HG03064 (cell line): ENCODE results near the gene QTRT2.

Experiments
- ATAC-seq: cut with Tn5 transposase; IDR thresholded peaks from one replicate; pipeline ENCODE4 v1.9.1; 2021; ENCODE audit warnings: low read depth; ENCODE audit not compliant: unreplicated experiment

QTRT2 gene

GRCh38 chr3:114056130-114057010 is at the start of gene QTRT2, which contains the start of gene CCDC191:
TSS of gene QTRT2 (plus strand) at chr3:114056737. CDS start at chr3:114065258, 8,521 bp downstream.
TSS of gene CCDC191 (minus strand) at chr3:114056526. CDS start at chr3:114056466, 60 bp downstream.
- ATAC-seq = peak; percentile 97

- peak; percentile 76 for ATAC-seq
These were observed 45.3 kb upstream of the QTRT2 start for GRCh38 chr3:114011059-114011797.

- ATAC-seq = no peak
These were observed 42.3 kb upstream of the QTRT2 start for GRCh38 chr3:114014211-114014610.

GRCh38 chr3:114019486-114019885 is 37.1 kb upstream of the QTRT2 start:
- ATAC-seq = no peak

GRCh38 chr3:114020907-114021306 is 35.6 kb upstream of the QTRT2 start:
- no peak for ATAC-seq

GRCh38 chr3:114022145-114022802 is 34.3 kb upstream of the QTRT2 start:
- ATAC-seq = no peak

- no peak for ATAC-seq
These were observed 31.1 kb upstream of the QTRT2 start for GRCh38 chr3:114025451-114025850.

GRCh38 chr3:114026331-114026730 is 30.2 kb upstream of the QTRT2 start:
- no peak for ATAC-seq

- ATAC-seq = no peak
These were observed 22.8 kb upstream of the QTRT2 start for GRCh38 chr3:114033721-114034120.

GRCh38 chr3:114034211-114034610 is 22.3 kb upstream of the QTRT2 start:
- ATAC-seq = no peak

- ATAC-seq = no peak
These were observed 21.6 kb upstream of the QTRT2 start for GRCh38 chr3:114034787-114035545.

GRCh38 chr3:114035896-114036295 is 20.6 kb upstream of the QTRT2 start:
- ATAC-seq = no peak

- ATAC-seq = no peak
These were observed 13.3 kb upstream of the QTRT2 start for GRCh38 chr3:114043205-114043604.

- no peak for ATAC-seq
These were observed 4.3 kb upstream of the QTRT2 start for GRCh38 chr3:114052216-114052615.

- peak; percentile 17 for ATAC-seq
These were observed 442 bp downstream of the QTRT2 start for GRCh38 chr3:114057011-114057347.

- ATAC-seq = no peak
These were observed 2.1 kb downstream of the QTRT2 start for GRCh38 chr3:114058646-114059045.

- ATAC-seq = no peak
These were observed 4.5 kb downstream of the QTRT2 start for GRCh38 chr3:114060906-114061655.

GRCh38 chr3:114067804-114068203 is 11.3 kb downstream of the QTRT2 start:
- ATAC-seq = no peak

- ATAC-seq = no peak
These were observed 11.8 kb downstream of the QTRT2 start for GRCh38 chr3:114068336-114068735.

GRCh38 chr3:114071786-114072185 is 15.2 kb downstream of the QTRT2 start:
- no peak for ATAC-seq
